GM18519 (cell line): ENCODE data around the gene GRID1.

ENCODE experiments used
- ATAC-seq: cut with Tn5 transposase; IDR thresholded peaks from one replicate; pipeline ENCODE4 v1.9.1; 2021; ENCODE audit warnings: mild to moderate bottlenecking, moderate library complexity; ENCODE audit not compliant: unreplicated experiment, low FRiP score

The GRID1 gene

DNA sequence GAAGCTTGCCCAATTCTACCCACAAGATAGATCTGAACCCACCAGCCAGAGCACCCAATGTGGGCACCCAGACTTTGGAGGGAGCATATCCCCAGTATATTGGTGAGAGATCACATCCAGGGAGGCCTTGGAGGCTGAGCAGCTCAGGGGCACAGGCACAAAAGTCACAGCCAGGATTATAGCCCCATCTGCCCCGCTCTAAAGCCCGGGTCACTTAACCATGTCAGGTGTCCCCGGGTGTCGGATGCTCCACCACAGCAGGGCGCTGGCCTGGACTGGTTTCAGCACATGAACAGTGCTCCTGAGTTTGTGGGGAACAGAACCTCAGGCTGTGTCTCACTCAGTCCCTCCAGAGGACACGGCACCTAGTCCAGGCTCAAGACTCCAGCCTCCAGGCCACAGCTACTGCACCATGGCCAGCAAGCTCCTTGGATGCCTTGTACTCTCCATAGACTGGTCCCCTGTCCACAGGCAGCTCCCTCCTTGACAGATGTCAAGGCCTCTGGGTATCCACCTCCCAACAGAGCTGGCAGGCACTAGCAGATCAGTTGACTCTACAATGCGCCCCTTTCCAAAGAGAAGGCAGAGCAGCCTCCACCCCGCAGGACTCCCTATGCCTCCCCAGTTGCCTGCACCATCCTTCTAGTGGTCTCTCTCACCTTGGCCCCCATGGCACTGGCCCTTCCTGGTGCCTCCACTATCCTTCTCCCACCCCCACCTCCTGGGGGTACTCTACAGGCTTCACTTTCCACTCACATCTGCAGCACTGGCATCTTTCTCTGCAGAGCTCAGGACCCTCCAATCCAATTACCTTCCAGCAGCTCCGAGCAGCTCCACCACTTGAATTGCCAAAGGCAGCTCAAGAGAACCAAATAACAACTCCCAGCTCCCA is 306.0 kb downstream of the GRID1 start:
- no peak for ATAC-seq

DNA sequence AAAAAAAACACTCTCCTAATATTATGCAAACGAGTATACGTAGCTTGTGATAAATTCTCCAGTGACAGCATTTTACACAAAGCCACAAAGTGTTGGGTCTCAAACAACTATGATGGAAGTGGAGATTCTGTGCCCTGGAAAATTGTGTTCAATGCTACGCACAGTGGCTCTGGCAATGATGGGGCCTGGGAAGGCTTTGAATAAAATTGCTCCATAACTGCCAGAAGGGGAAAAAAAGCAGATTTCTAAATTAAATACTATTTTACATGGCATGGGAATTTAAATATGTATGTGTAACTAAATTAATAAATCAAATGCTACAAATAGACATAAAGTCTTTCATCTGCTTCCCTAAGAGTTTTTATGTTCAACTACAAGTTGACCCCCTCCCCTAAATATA is 306.7 kb downstream of the GRID1 start:
- ATAC-seq, result no peak

- ATAC-seq, result no peak
These were observed 307.6 kb downstream of the GRID1 start for GRCh38 chr10:86058964-86059363.

DNA sequence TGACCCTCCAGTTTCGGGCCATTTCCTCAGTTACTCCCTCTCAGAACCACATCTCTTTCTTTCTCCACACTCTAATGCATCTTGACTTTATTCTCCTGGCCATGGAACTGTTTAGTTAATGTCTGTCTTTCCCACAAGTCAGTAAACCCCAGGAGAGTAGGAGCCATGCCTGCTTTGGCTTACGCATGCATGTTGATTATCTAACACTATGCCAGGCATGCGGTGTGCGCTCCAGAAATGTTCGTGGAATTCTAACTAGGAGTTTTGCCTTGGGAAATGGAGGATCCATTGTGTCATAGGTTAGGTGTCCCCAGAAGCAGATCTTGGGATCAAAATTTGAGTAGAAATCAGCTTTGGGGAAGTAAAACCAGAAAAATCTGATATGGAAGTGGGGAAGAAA is 308.9 kb downstream of the GRID1 start:
- no peak for ATAC-seq

DNA sequence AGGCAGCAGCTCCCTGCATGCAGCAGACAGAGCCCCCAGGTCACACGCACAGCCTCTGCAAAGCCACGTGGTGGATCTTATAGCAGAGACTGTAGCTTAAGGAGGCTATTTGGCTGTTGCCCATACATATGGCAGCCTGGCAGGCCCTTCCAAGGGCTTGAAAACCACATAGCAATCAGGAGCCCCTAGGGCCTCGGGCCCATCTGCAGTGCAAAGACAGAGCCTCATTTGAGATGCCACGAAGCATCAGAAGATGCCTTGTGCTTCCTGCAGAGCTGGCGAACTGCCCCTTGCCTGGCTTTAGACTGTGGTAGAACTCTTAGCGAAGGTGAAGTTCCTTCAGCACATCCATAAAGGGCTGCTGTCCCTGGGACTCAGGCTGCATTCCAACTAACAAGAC is 309.9 kb downstream of the GRID1 start:
- ATAC-seq, result no peak

DNA sequence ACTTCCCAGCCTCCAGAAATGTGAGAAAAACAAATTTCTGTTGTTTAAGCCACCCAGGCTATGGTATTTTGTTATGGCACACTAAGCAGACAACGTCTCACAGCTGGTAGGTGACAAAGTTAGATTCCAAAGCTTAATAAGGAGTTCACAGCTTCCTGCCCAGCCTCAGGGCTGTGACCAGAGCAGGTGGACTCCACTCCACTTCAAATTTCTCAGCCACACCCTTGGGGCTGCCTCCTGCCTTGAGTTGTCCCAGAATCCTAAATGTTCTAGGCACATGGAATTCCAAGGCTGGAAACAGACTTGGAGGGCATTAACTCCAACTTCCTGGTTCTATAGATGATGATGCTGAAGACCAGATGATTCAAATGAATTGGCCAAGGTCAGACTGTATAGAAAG is 310.7 kb downstream of the GRID1 start:
- no peak for ATAC-seq

GRCh38 chr10:86053675-86054074 is 312.9 kb downstream of the GRID1 start:
- no peak for ATAC-seq

- no peak for ATAC-seq
These were observed 315.0 kb downstream of the GRID1 start for GRCh38 chr10:86051586-86051985.

DNA sequence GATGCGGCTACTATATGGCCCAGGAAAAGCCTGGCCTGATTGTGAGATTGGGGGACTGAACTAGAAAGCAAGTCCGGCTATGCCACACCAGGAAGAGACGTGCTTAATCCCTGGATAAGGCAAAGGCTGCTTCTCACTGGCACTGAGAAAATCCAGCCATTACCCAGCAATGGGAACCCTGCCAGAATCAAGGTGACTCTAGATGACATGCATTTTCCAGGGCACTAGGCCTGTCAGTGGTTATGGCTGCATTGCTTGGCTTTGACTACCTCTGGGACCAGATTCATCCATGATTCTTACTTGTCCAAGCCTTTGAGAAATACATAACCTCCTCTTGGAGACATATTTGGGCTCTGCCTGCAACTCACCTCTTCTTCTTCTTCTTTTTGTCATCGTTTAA is 317.2 kb downstream of the GRID1 start:
- ATAC-seq, result no peak

GRCh38 chr10:86048973-86049372 is 317.6 kb downstream of the GRID1 start:
- no peak for ATAC-seq

DNA sequence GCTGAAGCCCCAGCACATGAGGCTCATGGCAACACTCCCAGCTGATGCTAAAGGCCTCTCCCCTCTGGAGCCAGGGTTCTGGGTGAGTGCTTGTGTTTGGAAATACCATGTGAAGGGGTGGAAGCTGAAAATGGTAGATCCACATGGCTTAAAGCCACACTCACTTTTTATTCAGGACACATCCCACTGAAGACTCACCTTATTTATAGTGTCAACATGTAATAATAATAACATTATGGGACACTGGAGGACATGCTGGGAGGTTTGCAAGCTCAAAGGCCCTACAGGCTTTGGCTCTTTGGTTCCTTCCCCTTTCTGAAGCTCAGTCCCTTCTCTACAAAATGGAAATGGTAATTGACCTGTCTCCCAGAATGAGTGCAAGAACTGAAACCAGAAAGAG is 318.0 kb downstream of the GRID1 start:
- ATAC-seq, result no peak

- ATAC-seq, result no peak
These were observed 319.0 kb downstream of the GRID1 start for GRCh38 chr10:86047588-86047987.

- no peak for ATAC-seq
These were observed 319.6 kb downstream of the GRID1 start for GRCh38 chr10:86046845-86047460.

- ATAC-seq, result no peak
These were observed 320.7 kb downstream of the GRID1 start for GRCh38 chr10:86045896-86046295.

- ATAC-seq, result no peak
These were observed 322.6 kb downstream of the GRID1 start for GRCh38 chr10:86044029-86044428.

- ATAC-seq, result no peak
These were observed 323.4 kb downstream of the GRID1 start for GRCh38 chr10:86043236-86043635.

DNA sequence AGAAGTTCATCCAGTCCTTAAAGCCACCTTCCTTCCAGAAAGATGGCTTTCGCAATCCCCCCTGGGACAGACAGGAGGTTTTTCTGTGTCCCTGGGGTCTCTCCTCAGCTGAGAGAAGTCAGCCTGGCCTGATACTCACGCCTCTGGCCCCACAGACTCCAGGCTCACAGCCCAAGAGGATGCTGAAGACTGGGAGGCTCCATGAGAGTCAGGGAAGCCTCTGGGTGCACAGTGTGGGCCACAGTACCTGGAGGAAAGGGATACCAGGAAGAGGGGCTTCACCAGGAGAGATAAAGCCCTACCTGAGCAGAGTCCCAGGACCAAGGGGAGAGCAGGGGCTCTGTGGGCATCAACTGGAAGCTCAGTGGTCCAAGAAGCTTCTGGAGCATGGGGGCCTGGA is 324.4 kb downstream of the GRID1 start:
- ATAC-seq, result no peak

DNA sequence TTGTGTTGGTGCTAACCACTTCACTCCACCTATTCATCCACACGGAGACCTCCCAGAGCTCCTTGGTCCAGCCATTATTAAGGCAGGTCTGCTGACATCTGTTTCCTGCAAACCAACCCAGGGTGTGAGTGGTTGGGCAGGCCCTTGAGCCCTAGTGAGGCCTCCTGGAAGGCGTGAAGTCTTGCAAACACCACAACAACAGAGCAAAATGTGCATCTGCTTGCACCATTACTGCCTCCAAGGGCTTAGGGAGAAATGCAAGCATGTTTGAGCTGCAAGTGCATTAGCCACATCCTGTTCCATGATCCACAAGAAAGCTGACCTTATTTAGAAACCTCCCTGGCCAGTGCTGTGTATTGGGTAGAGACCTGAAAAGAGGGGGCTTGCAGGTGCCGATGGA is 325.5 kb downstream of the GRID1 start:
- ATAC-seq, result no peak

- ATAC-seq, result no peak
These were observed 328.2 kb downstream of the GRID1 start for GRCh38 chr10:86038371-86038770.

GRCh38 chr10:86037096-86037495 is 329.5 kb downstream of the GRID1 start:
- ATAC-seq, result no peak

- ATAC-seq, result no peak
These were observed 330.1 kb downstream of the GRID1 start for GRCh38 chr10:86036544-86036831.

DNA sequence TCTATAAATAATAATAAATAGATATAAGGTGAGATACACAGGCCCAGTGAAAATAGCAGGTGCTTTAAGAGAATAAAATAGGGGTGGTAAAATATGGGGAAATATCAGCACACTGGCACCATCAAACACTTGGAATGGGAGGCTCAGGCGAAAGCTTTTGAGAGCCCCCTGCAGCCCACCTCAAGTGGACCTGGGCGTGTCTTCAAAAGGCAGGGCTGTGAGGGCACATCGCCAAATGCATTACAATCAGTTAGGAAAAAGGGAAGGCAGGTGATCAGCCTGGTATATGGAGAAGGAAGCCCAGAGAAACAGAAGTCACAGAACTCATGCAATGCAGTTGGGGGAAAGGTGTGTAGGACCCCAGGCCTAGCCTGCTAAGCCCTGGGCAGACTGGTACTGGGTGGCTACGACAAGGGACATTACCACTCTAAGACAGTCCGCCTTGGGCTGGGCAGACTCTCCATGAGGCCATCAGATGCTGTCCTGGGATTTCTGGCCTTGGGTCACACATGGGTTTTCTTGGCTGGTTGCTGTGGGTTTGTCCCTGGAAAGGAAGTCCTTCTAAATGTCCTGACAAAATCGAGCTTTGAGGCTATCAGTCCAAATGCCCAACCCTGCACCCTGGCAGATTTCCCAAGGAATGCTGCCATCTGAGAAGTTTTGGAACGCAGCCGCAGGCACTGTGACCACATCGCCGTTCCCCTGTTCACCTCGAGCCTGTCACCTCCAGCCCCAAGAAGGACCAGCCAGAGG is 330.6 kb downstream of the GRID1 start:
- ATAC-seq, result no peak
